ENCODE data around the gene IL11. TPM values are rescaled to one million over a fixed set of nuclear protein-coding genes. Genes with fewer than 3 reads are reported as not detected.

The IL11 gene
- polyA plus RNA-seq, 2 of the 4 experiments (the other 2 are of a cell fraction) = 52.4 to 100.0 TPM

GRCh38 chr19:55387736-55388497 is 17.7 kb upstream of the IL11 start:
- no peak for DNase-seq (ENCODE audit: low read depth in 1 of 2, low spot score in 1 of 2)
- no peak for ATAC-seq
- peak overlapping the region; percentile 90 for H3K4me2 ChIP-seq
- WGBS (ENCODE audit: missing lambda C conversion rate) = 79% methylated on average over 16 of the region's 24 CpGs
- peaks cover 64% of the 10 kb centered on the region for H3K4me1 ChIP-seq
- FAIRE-seq = no peak
- TF ChIP-seq CHD4 (IDR thresholded peaks at IDR 0.05; ENCODE audit: borderline replicate concordance) = no peak
- no peak for TF ChIP-seq CEBPB (IDR thresholded peaks at IDR 0.05)
- TF ChIP-seq EHF (CRISPR knock-in tag; IDR thresholded peaks at IDR 0.05) = no peak
- TF ChIP-seq JUN (IDR thresholded peaks at IDR 0.05) = peak in 1 of 2 experiments; percentile 46; a peak in 1 of 5 replicates
- POLR2A ChIA-PET = interaction anchor here (0.9 to 6.5 kb wide), 5 partner anchors 16 to 108 kb away, joined by 3 to 55 read pairs (median 4); partner anchors contain the start of genes HSPBP1, KMT5C and UBE2S
- CTCF ChIA-PET = interaction anchor here (0.7 to 7.0 kb wide), 12 partner anchors 9 to 247 kb away, joined by 3 to 38 read pairs (median 4); partner anchors contain the start of genes DNAAF3 and KMT5C
- H3K4me3 ChIP-seq = peak overlapping the region; percentile 89
- H3K27ac ChIP-seq = peak overlapping the region; percentile 91 to 99
- H3K9me3 ChIP-seq = no peaks in the 10 kb centered on the region

GRCh38 chr19:55386493-55386971 is 16.3 kb upstream of the IL11 start:
- DNase-seq (ENCODE audit: low read depth in 1 of 2, low spot score in 1 of 2) (no peak), FAIRE-seq (no peak), ATAC-seq (no peak)
- Histone ChIP-seq H3K27ac (peak overlapping the region; percentile 91 to 99), H3K9me3 (peaks cover 6% of the 10 kb centered on the region; the same call in 2 of the 3 replicates), H3K4me3 (peak overlapping the region; percentile 89), H3K4me1 (peaks cover 54% of the 10 kb centered on the region), H3K4me2 (peak overlapping the region; percentile 90)
- ChIA-PET POLR2A (interaction anchor here (1.3 to 6.5 kb wide), 3 partner anchors 14 to 48 kb away, joined by 4 to 55 read pairs (median 47); partner anchors contain the start of genes KMT5C and UBE2S), CTCF (interaction anchor here (0.5 to 7.0 kb wide), 7 partner anchors 12 to 230 kb away, joined by 3 to 38 read pairs (median 4); partner anchors contain the start of gene KMT5C)
- WGBS (ENCODE audit: missing lambda C conversion rate) = 1% methylated on average over 33 of the region's 33 CpGs
- no peak for TF ChIP-seq MAZ (IDR thresholded peaks at IDR 0.05; ENCODE audit: borderline replicate concordance, low read depth, low read length)
- 0 out of 2 replicates have a peak, but pooled peaks have one; percentile 18 for TF ChIP-seq KDM5A (IDR thresholded peaks at IDR 0.05)

GRCh38 chr19:55385724-55386492 is 15.6 kb upstream of the IL11 start, which contains the start of gene RPL28:
RPL28 (plus strand) TSS chr19:55385932; CDS start chr19:55386358, 426 bp downstream.
- TF ChIP-seq TP53 (CRISPR knock-in tag; IDR thresholded peaks at IDR 0.05) (no peak), NFE2L2 (conservative IDR thresholded peaks at IDR 0.05; ENCODE audit: low read length) (no peak), REST (IDR thresholded peaks at IDR 0.05) (no peak), ELK1 (IDR thresholded peaks at IDR 0.05; ENCODE audit: low read depth, low read length) (no peak), PHF8 (IDR thresholded peaks at IDR 0.05; ENCODE audit: borderline replicate concordance, low read depth) (peak; percentile 85), ZNF302 (CRISPR knock-in tag; IDR thresholded peaks at IDR 0.05) (no peak), MYC (IDR thresholded peaks at IDR 0.05; ENCODE audit: borderline replicate concordance, low read length) (peak; percentile 71; the same call in 1 of the 2 replicates), GATA3 (IDR thresholded peaks at IDR 0.05; ENCODE audit: borderline replicate concordance) (0 out of 2 replicates have a peak, but pooled peaks have one; percentile 8), JUN (IDR thresholded peaks at IDR 0.05) (peak; percentile 99), PBX3 (IDR thresholded peaks at IDR 0.05) (peak; percentile 77), POLR2A (IDR thresholded peaks at IDR 0.05; ENCODE audit: low read length) (peak; percentile 100), HEYL (CRISPR knock-in tag; IDR thresholded peaks at IDR 0.05) (no peak), MAX (IDR thresholded peaks at IDR 0.05) (peak; percentile 82; the same call in 1 of the 2 replicates), BCL3 (IDR thresholded peaks at IDR 0.05) (peak; percentile 99), RARB (CRISPR knock-in tag; IDR thresholded peaks at IDR 0.05) (no peak)
- ATAC-seq (peak; percentile 54 to 77), FAIRE-seq (peak; percentile 91), DNase-seq (ENCODE audit: low read depth in 1 of 2, low spot score in 1 of 2) (peak; percentile 92 to 99)
- H3K4me3 ChIP-seq = peak within 1 kb of the TSS; percentile 89
- peaks cover 6% of the 10 kb centered on the region; the same call in 2 of the 3 replicates for H3K9me3 ChIP-seq
- CTCF ChIA-PET = interaction anchor here (1.6 to 7.0 kb wide), 2 partner anchors 14 to 84 kb away, joined by 8 to 38 read pairs; no protein-coding TSS in a partner anchor
- WGBS (ENCODE audit: missing lambda C conversion rate) = 1% methylated on average over 68 of the region's 68 CpGs
- POLR2A ChIA-PET = interaction anchor here (4.5 to 6.5 kb wide), 2 partner anchors 22 to 47 kb away, joined by 47 to 55 read pairs; partner anchors contain the start of genes KMT5C and UBE2S
- H3K27ac ChIP-seq = peak within 1 kb of the TSS; percentile 91 to 99
- H3K4me2 ChIP-seq = peak within 1 kb of the TSS; percentile 92
- peaks cover 50% of the 10 kb centered on the region for H3K4me1 ChIP-seq
